Ramos (cell line): ENCODE results near the gene PLD4.

Source experiments
- in situ Hi-C: fragments of 300-500 bp; cut with MboI; formaldehyde crosslinking; loops from one replicate; pipeline ENCODE4 v1.14.3; 2022; ENCODE audit warnings: low sequenced_read_pairs; ENCODE audit not compliant: unreplicated experiment

PLD4 gene

DNA sequence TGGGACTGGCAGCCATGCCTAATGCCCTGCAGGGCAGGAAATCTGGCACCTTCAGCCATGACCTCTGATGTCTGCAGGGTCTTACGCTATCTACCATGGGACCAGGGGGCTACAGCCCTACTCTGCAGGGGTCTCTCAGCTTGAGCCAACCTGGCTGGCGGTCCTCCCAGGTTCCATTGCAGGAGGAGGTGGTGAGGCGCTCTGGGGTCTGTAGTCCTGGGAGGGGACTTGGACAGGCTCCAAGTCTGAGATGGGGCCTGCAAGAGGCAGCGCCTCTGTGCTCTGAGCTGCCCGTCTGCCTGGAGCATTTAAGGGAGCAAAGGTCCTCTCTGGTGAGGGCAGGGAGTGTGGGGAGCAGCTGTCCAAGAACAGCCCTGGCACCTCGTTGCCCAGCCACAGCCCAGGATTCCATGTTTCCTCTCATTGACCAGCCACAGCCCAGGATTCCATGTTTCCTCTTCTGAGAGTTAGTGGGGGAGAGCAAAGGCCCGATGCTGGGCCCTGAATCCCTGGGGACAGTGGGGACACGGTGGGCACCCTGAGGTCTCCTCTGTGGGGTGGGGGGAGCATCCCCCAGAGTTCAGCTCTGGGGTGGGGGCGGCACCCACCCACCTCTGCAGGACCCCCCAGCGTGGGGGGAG is 655 bp downstream of the PLD4 start:
- in situ Hi-C loops: no loop called here

DNA sequence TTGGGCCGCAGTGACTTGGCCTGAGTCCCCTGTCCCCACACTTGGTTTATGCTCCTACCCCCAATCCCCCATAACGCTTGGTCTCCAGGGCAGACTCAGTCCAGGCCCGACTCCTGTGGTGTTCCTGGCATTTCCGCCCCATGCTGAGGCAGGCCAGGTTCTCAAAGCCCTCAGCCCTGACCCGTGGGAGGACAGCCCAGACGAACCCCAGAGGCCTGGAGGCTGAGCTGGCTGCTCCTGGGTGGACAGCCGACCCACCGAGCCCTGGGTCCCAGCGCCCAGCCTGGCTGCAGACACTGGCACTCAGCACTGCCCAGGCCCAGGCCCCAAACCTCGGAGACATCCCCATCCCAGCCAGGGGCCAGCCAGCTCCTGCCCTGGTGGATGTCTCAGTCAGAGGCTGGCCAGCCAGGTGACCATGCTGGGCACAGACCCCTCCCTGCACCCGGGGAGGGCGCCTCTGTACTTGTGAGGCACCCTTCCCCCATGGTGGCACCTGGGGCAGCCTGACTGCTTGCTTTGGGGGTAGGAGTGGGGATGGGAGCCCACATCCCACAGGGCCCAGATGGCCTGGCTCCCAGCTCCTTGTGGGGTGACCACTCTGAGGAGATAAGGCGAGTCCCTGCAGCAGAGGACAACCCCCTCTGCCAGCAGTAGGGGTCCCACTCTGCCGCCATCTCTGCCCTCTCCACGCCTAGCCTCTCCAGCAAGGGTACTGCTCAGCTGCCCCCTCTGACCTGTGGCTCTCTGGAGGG is 1.4 kb downstream of the PLD4 start:
- in situ Hi-C loops: no loop called here

DNA sequence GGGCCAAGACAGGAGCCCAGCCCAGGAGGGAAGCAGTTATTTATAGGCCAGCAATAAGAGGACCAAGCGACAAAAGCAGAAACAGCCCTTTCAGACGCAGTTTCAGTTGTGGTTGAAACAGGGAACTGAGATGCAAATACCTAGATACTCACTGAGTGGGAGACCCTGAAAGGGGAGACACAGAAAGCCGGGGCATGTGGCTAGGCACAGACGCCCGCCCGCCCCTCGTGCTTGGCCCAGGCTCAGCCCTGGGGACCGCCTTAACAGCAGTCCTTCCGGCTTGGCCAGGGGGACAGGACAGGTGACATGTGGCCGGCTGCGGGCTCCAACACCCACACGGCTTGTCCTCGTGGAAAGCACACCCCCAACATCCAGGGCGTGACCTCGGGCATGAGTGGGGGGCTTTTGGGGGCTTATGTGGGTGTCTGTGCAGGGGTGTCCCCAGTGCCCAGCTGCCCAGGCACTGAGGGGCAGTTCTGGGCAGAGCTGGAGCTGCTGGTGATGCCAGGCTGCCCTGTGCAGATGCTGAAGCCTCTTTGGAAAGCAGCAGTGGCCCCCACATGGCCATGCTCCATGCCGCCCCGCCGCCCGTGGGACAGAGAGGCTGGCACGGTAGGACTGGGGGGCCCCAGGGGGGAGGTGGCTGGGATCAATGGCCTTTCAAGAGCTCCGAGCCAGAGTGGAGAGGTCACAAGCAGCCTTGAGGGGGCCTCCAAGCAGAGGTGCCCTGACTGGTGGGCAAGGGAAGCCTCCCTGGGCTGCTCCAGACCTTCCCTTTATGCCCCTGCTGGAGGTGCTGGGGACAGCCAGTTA is 2.1 kb downstream of the PLD4 start:
- in situ Hi-C loops: no loop called here

DNA sequence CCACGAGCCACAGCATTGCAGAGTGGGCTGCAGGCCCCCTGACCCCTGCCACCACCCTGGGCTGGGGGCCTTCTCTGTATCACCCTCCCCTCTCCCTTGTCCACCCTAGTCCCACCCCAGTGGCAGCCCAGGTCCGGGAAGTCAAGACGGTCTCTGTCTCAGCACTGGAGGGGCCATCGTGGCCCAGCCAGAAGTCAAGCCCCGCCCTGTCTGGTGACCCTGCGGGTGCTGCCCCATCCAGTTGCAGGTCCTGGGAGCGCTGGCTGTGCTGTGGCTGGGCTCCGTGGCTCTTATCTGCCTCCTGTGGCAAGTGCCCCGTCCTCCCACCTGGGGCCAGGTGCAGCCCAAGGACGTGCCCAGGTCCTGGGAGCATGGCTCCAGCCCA is 2.7 kb downstream of the PLD4 start:
- in situ Hi-C loops: no loop called here

DNA sequence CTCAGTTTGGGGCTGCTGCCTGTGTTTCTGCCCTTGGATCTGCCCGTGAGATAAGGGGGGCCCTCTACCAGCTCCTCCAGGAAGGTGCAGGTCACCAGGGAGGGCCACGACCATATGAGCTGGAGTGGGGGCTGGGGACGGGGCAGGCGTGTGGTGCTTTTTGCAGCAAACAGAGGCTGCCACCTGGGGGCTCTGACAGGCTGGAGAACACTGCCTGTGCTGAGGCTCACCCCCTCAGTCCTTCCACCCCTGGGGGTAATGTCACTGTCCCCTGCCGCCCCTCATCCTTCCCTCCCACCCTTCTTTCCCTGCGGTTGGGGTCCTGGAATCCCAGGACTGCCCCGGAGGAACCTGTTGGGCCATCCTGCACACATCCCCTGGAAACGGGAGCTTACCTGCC is 3.2 kb downstream of the PLD4 start:
- in situ Hi-C loops: no loop called here

DNA sequence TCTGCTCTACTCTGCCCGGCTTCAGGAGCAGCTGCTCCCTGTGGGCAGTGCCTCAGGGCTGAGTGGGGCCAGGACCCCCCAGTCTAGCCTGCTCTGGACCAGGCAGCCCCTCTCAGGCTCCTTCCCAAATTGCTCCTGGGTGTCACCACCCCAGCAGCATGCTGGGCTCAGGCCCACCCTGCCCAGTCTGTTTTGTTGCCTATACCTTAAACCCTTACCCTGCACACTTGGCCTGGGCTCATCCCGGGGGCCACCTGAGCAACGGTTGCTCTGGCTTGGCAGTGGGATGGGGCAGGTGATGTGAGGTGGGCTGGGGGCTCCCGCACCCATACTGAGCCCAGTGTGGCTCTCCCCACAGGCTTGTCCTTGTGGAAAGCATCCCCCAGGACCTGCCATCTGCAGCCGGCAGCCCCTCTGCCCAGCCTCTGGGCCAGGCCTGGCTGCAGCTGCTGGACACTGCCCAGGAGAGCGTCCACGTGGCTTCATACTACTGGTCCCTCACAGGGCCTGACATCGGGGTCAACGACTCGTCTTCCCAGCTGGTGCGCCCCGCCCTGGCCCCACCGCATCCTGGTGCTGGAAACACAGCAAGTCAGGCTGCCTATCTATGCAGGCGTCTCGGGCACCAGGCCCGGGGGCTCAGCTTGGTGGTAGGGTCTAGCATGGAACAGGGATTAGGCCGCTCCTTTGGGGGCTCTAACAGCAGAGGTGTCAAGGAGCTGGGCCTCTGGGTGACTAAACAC is 3.9 kb downstream of the PLD4 start:
- in situ Hi-C loops: no loop called here

DNA sequence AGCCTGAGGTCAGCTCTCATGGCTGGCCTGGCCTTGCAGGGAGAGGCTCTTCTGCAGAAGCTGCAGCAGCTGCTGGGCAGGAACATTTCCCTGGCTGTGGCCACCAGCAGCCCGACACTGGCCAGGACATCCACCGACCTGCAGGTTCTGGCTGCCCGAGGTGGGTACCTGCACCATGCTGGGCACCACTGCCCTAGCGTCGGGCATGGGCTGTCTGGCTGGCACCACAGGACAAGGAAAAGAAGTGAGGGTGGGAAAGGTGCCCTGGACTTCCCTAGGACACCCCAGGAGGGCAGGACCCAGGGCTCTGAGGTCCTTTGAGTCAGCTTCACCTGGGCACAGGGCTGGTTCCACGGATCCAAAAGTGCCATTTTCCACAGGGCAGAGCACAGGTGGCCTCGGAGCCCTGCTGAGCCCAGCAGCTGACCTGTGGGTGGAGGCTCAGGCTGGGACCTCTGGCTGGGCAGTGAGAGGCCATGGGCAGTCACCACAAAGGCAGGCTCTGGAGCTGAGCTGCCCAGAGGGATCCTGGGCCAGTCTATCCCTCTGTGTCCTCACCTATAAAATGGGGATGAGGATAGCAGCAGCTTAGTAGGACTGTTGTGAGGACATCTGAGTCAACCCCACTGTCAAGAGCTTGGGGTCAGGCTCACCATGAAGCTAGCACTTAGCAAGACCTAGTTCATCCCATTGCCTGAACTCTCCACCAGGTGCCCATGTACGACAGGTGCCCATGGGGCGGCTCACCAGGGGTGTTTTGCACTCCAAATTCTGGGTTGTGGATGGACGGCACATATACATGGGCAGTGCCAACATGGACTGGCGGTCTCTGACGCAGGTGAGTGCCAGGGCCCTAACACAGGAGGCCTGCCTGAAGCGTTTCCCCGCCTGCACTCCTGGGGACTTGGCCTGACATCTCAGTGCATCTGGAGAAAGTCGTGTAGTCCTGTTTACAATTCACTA is 4.9 kb downstream of the PLD4 start:
- in situ Hi-C loops: no loop called here

DNA sequence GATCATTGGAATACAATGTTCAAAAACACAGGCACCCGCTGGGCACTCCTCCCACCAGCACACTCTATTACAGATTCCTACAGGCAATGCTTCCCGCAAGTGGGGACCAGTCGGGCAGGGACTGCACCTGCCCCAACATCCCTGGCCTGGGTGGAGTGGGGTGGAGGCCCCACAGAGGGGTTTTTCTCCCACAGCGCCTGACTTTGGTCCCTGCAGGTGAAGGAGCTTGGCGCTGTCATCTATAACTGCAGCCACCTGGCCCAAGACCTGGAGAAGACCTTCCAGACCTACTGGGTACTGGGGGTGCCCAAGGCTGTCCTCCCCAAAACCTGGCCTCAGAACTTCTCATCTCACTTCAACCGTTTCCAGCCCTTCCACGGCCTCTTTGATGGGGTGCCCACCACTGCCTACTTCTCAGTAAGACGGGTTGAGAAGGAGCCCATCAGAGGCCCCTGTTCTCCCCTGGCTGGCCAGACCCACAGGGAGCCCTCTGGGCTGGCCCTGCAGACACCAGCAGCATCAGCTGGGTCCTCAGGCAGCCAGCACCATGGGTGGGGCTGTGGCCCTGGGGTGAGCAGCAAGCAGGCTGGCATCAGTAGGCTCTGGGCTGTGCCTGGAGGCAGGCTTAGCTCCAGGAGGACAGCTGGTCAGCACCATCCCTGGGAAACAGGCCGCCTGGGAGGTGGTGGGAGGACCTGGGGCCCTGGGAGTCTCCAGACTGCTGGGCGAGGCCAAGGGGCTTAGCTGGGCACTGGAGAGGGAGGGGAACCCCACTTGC is 6.0 kb downstream of the PLD4 start:
- in situ Hi-C loops: no loop called here

DNA sequence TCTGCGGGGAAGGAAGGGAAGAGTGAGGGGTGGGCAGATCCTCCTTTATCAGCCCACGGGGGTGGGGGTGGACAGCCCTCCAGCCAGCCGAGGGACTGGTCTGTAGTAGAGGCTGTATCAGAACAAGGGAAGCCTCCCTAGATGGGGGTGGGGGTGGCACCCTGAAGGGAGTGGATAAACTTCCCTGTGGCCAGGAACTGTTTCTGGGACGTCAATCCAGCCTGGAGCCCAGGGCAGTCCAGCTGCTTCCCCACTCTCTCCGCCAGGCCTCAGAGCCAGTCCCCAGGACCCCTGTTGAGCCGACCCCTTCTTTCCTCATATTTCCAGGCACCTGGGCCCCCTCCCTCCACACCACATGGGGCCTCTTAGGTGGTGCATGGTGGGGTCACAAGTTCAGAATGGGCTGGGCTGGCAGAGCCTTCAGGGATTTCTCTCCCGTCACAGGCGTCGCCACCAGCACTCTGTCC is 6.7 kb downstream of the PLD4 start:
- in situ Hi-C loops: no loop called here

DNA sequence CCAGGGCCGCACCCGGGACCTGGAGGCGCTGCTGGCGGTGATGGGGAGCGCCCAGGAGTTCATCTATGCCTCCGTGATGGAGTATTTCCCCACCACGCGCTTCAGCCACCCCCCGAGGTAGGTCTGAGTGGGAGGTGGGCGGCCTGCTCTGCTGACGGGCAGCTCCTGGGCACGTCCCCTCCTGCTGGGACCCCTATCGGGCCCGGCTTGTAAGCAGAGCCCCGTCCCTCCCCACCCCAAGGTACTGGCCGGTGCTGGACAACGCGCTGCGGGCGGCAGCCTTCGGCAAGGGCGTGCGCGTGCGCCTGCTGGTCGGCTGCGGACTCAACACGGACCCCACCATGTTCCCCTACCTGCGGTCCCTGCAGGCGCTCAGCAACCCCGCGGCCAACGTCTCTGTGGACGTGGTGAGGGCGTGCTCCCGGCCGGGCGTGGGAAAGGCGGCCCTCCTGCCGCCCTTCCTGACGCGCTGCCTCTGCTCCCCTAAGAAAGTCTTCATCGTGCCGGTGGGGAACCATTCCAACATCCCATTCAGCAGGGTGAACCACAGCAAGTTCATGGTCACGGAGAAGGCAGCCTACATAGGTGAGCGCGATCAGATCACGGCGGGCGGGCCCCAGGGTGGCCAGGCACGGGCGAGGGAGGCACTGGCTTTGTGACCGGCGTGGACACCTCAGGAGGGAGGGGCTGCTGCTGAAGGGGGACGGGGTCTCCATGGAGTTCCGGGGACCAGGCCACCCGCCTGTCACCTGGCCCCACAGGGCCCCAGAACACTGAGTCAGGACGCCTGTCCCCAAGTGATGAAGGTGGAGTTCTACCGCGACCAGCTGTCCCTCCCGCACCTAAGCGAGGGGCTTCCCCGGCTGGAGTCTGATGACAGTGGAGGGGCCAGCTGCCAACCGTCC is 7.3 kb downstream of the PLD4 start:
- in situ Hi-C loops: no loop called here

DNA sequence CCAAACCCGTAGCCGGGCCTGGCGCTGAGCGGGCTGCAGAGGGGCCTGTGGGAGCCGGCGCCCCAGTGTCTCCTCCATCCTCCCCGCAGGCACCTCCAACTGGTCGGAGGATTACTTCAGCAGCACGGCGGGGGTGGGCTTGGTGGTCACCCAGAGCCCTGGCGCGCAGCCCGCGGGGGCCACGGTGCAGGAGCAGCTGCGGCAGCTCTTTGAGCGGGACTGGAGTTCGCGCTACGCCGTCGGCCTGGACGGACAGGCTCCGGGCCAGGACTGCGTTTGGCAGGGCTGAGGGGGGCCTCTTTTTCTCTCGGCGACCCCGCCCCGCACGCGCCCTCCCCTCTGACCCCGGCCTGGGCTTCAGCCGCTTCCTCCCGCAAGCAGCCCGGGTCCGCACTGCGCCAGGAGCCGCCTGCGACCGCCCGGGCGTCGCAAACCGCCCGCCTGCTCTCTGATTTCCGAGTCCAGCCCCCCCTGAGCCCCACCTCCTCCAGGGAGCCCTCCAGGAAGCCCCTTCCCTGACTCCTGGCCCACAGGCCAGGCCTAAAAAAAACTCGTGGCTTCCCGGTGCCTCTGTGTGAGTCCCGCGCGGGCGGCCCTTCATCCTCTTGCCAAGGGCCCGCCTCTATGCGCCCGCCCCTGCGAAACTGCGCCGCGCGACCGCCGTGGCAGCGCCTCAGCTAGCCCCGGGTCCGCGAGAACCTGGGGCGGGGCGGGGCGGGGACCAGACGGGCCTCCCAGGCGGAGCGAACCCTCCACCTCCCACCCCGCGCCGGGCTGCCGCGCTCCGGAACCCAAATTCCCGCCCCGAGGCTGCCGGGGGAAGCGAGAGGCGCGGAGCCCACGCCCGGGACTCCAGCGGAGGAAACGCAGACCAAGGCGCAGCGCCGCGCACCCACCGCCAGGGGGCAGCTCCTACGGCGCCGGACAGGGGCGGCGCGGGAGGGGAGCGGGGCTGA is 8.3 kb downstream of the PLD4 start:
- in situ Hi-C loops: no loop called here

DNA sequence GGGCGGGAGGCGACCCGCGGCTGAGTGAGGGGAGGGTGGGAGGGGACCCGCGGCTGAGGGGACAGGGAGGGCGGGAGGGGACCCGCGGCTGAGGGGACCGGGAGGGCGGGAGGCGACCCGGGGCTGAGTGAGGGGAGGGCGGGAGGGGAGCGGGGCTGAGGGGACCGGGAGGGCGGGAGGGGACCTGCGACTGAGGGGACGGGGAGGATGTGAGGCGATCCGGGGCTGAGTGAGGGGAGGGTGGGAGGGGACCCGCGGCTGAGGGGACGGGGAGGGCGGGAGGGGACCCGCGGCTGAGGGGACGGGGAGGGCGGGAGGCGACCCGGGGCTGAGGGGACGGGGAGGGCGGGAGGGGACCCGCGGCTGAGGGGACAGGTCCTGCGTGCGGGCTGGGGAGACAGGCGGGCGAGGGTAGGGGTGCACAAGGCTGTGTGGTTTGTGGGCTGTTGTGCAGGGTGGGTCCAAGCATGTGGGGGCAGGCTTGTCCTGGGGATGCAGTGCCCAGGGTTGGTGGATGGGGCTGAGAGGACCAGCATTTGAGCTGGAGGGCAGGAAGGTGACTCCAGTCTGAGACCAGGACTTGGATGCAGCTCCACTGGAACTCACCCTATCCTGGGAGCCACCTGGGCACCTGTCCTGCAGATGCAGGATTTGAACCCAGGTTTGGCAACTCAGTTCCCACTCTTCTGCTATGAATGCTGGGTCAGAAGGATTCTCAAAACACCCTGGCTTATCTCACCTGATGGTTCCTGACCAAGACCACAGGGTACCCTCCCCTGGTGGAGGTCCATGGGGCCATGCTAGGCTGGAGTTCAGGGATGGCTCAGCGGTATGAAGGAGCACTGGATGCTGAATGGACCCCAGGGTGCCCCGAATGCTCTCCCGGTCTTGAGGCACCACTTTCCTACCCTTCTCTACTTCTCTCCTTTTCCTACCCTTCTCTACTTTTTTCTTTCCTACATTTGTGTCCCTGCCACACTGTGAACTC is 9.4 kb downstream of the PLD4 start:
- in situ Hi-C loops: no loop called here

DNA sequence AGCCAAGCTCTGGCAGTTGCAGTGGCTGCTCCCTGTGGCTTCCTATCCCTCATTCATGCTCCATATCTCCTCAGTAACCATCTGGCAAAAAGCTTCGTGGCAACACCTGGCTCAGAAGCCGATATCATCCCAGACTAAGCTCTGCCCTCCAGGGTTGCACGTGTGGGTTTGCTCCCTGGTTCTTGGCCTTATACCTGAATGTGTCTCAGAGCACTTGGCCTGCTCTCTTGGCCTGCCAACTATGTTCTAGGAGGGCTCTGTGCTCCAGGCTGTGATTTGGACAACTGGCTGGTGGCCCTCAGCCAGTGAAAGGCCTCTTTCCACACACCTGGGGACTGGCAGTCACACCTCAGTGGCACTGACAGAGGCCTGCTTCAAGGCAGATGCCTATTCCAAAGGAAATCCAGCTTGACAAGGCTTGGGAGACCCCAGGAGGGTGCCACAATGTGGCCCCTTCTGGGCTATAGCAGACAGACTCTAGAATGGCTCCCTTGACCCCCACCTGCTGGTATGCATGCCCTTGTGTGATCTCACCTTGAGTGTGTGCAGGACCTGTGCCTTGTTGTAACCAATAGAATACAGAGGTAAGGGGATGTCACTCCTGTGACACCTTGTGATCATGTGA is 10.5 kb downstream of the PLD4 start:
- in situ Hi-C loops: no loop called here

DNA sequence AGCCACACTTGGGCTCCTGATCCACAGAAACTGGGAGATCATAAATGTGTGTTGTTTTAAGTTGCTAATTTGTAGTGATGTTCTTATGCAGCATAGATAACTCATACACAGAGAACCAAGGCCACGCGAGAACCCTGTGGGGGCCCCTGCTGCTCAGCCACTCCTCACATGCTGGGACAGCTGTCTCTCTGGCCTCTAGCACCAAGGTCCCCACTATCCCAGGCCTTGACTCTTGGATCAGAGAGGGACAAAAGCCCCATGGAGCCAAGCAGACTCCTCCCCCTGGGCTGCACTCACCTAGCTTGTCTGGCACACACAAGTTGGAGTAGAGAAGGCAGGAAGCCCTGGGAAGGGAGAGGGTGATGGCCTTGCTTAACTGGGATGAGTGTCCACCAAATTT is 11.3 kb downstream of the PLD4 start:
- in situ Hi-C loops: no loop called here
